AG09319 (cell line): ENCODE results near the gene ZBTB16.

ENCODE experiments used
- DNase-seq: peaks from one replicate; pipeline ENCODE4 v3.0.0-alpha.2; 2010; ENCODE audit warnings: low read depth; ENCODE audit errors: extremely low read depth
- CTCF ChIP-seq: IDR thresholded peaks from 2 replicates; pipeline ENCODE4 v1.5.1; 2011; ENCODE audit warnings: low read depth, mild to moderate bottlenecking, inconsistent platforms, low read length, moderate library complexity

ZBTB16 gene

GRCh38 chr11:114131461-114131864 lies 72.0 kb downstream of the ZBTB16 start:
- no peak for DNase-seq
- no peak for TF ChIP-seq CTCF

- no peak for TF ChIP-seq CTCF
- no peak for DNase-seq
Observed at GRCh38 chr11:114132417-114132816, 72.9 kb downstream of the ZBTB16 start.

- no peak for DNase-seq
- no peak for TF ChIP-seq CTCF
Observed at GRCh38 chr11:114132944-114133394, 73.5 kb downstream of the ZBTB16 start.

GRCh38 chr11:114133548-114134329 lies 74.2 kb downstream of the ZBTB16 start:
- DNase-seq, result no peak
- TF ChIP-seq CTCF, result no peak

GRCh38 chr11:114134870-114135269 lies 75.4 kb downstream of the ZBTB16 start:
- no peak for DNase-seq

GRCh38 chr11:114135737-114136151 lies 76.2 kb downstream of the ZBTB16 start:
- no peak for TF ChIP-seq CTCF
- no peak for DNase-seq

More at GRCh38 chr11:114134870-114135269, 75.4 kb downstream of the ZBTB16 start:
- no peak for TF ChIP-seq CTCF
